ENCODE data around the gene TULP4.
"Not testable (repeated sequence)": the region's sequence is repeated elsewhere in the genome, so short reads cannot be mapped to it uniquely, and the experiment has no call there.

TULP4 gene

DNA sequence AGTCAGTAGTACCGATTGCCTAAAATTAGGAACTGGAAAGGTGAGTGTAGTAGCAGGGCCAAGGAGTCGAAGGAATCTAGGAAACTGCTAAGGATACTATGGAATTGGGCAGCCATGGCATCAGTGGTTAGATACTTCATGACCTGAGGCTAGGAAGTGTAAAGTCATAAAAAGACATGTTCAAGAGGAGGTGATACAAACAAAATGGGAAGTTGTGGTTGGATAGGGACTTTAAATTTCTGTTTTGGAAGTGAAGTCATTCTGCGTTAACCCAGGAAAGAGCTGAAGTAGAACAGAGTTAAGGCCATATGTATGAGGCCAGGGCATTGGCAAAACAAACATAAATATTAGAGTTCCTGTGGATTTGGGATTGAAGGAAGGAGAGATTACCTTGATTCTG lies 159.1 kb downstream of the TULP4 start:
- DNase-seq (ENCODE audit: extremely low spot score) = no peak
- no peak for TF ChIP-seq LEF1 (IDR thresholded peaks at IDR 0.05; ENCODE audit: borderline replicate concordance)
- TF ChIP-seq, protein P1, sequence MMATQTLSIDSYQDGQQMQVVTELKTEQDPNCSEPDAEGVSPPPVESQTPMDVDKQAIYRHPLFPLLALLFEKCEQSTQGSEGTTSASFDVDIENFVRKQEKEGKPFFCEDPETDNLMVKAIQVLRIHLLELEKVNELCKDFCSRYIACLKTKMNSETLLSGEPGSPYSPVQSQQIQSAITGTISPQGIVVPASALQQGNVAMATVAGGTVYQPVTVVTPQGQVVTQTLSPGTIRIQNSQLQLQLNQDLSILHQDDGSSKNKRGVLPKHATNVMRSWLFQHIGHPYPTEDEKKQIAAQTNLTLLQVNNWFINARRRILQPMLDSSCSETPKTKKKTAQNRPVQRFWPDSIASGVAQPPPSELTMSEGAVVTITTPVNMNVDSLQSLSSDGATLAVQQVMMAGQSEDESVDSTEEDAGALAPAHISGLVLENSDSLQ (IDR thresholded peaks at IDR 0.05) = no peak
- no peak for TF ChIP-seq BHLHE40 (IDR thresholded peaks at IDR 0.05; ENCODE audit: borderline replicate concordance)
- TF ChIP-seq ELF4 (IDR thresholded peaks at IDR 0.05) = no peak
- TF ChIP-seq TARDBP (IDR thresholded peaks at IDR 0.05) = no peak
- no peak for TF ChIP-seq FOXM1 (IDR thresholded peaks at IDR 0.05; ENCODE audit: borderline replicate concordance)
- TF ChIP-seq ZNF384 (IDR thresholded peaks at IDR 0.05) = no peak
- TF ChIP-seq FOXK2 (IDR thresholded peaks at IDR 0.05) = no peak
- TF ChIP-seq SP1 (IDR thresholded peaks at IDR 0.05) = no peak
- TF ChIP-seq ARNT (IDR thresholded peaks at IDR 0.05) = no peak
- TF ChIP-seq HDGF (IDR thresholded peaks at IDR 0.05; ENCODE audit: borderline replicate concordance) = no peak
- no peak for TF ChIP-seq FOXA1 (IDR thresholded peaks at IDR 0.05)
- TF ChIP-seq L3MBTL2 (conservative IDR thresholded peaks at IDR 0.05) = no peak
- no peak for TF ChIP-seq NFRKB (IDR thresholded peaks at IDR 0.05)
- no peak for TF ChIP-seq CTBP1 (IDR thresholded peaks at IDR 0.05; ENCODE audit: borderline replicate concordance)
- TF ChIP-seq SUZ12 (IDR thresholded peaks at IDR 0.05) = no peak
- ChIA-PET POLR2A (no interaction called here), CTCF (interaction anchor here (0.7 kb wide), 1 partner anchor 80 kb away, joined by 3 read pairs; no protein-coding TSS in a partner anchor)

DNA sequence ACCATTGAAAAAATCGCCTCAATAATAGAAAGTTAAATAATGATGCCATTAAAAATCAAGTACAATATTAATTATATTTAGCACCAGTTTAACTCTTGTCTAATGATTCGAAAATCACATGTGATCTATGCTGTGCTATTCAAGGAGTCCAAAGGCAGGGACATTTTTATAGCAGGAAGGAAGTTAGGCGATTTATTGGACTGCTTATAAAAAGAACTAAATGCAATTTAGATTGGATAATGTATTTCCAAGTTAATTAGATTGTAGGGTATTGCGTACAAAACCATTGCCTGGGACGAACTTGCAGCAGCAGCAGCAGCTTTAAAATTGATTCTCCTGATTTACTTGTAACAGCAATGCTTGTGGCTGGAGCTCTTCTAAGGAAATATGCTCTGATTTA lies 160.2 kb downstream of the TULP4 start:
- POLR2A ChIA-PET = no interaction called here
- CTCF ChIA-PET = no interaction called here
- TF ChIP-seq FOXK2 (IDR thresholded peaks at IDR 0.05) = no peak
- no peak for TF ChIP-seq BHLHE40 (IDR thresholded peaks at IDR 0.05; ENCODE audit: borderline replicate concordance)
- TF ChIP-seq FOXM1 (IDR thresholded peaks at IDR 0.05; ENCODE audit: borderline replicate concordance) = no peak
- no peak for DNase-seq (ENCODE audit: extremely low spot score)

- TF ChIP-seq HDGF (IDR thresholded peaks at IDR 0.05; ENCODE audit: borderline replicate concordance) (no peak), TARDBP (IDR thresholded peaks at IDR 0.05) (no peak)
- ChIA-PET POLR2A (no interaction called here), CTCF (interaction anchor here (0.8 to 1.0 kb wide), 2 partner anchors 130 to 254 kb away, joined by 3 to 5 read pairs; no protein-coding TSS in a partner anchor)
- no peak for DNase-seq (ENCODE audit: extremely low spot score)
Observed at GRCh38 chr6:158474961-158475343, 162.7 kb downstream of the TULP4 start.

DNA sequence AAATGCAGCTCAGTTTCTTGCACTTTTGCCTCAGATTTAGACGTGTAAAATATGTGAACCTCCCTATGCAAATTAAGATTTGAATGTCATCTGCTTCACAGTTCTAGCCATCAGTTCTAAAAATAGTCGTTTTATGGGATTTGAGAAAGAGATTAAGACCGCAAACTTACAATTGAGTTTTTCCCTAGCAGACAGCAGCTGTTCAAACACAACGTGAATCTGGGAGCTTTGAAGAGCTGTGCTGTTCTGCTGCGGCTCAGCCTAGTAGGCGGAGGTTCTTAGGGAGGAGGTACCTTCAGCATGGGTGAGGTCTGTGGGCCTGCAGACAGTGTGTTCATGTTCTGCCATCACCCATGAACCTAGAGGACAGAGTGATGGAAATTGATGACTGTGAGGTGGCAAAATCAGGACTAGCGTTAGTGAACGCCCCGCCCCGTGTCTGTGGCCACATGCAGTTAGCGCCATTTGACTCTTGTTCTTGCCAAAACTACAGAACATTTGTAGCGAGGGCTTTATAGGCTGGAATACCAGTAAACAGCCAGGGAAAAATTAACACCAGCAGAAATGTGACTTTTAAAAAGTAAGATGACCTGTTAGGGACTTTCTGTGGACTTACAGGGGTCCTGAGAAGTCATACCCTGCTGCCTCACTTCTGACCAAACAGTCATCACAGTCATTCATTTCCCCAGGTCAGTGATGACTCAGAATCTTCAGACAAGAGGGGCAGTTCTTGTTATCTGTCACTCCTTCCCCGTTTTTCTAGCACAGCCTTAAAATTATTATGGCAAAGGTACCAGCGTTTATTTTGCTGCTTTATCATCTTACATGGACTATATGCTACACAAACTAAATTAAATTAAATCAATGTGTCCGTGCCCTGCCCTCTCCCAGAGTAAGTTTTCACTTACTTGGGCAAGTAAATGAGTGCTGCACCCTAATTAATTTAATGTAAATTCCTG lies 163.4 kb downstream of the TULP4 start:
- POLR2A ChIA-PET = no interaction called here
- CTCF ChIA-PET = interaction anchor here (0.6 to 1.0 kb wide), 2 partner anchors 255 to 274 kb away, joined by 4 to 5 read pairs; no protein-coding TSS in a partner anchor
- DNase-seq (ENCODE audit: extremely low spot score) = peak; percentile 36
- TF ChIP-seq ZNF384 (IDR thresholded peaks at IDR 0.05) (no peak), SUZ12 (IDR thresholded peaks at IDR 0.05) (no peak), SP1 (IDR thresholded peaks at IDR 0.05) (no peak), TARDBP (IDR thresholded peaks at IDR 0.05) (no peak), HDGF (IDR thresholded peaks at IDR 0.05; ENCODE audit: borderline replicate concordance) (no peak), BHLHE40 (IDR thresholded peaks at IDR 0.05; ENCODE audit: borderline replicate concordance) (no peak), NFRKB (IDR thresholded peaks at IDR 0.05) (no peak), CTBP1 (IDR thresholded peaks at IDR 0.05; ENCODE audit: borderline replicate concordance) (no peak)

DNA sequence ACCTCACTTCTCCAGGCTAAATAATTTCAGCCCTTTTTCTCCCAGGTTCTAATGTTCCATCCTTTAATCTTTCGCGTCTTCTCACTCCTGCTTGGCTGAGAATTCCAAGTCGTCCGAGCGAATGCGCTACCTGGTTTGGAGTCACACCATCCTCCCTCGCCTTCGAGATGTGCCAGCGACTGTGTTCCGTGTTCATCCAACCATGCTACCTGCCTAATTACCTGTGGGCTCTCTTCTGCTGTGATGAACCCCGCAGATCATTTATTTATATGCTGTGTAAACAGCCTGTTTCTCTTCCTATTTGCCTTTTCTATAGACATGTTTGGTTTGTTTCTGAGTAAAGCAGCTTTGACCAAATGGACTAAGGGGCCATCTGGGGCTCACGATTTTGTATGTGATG lies 164.1 kb downstream of the TULP4 start:
- DNase-seq (ENCODE audit: extremely low spot score) = no peak
- ChIA-PET CTCF (no interaction called here), POLR2A (no interaction called here)
- TF ChIP-seq ARNT (IDR thresholded peaks at IDR 0.05) = no peak
- TF ChIP-seq HDGF (IDR thresholded peaks at IDR 0.05; ENCODE audit: borderline replicate concordance) = no peak
- TF ChIP-seq, protein P1 (IDR thresholded peaks at IDR 0.05) = no peak
- TF ChIP-seq SUZ12 (IDR thresholded peaks at IDR 0.05) = no peak
- TF ChIP-seq NFRKB (IDR thresholded peaks at IDR 0.05) = no peak
- TF ChIP-seq ZNF384 (IDR thresholded peaks at IDR 0.05) = no peak
- TF ChIP-seq TARDBP (IDR thresholded peaks at IDR 0.05) = no peak
- TF ChIP-seq CTBP1 (IDR thresholded peaks at IDR 0.05; ENCODE audit: borderline replicate concordance) = no peak
- no peak for TF ChIP-seq FOXA1 (IDR thresholded peaks at IDR 0.05)
- TF ChIP-seq SP1 (IDR thresholded peaks at IDR 0.05) = no peak
- no peak for TF ChIP-seq LEF1 (IDR thresholded peaks at IDR 0.05; ENCODE audit: borderline replicate concordance)
- TF ChIP-seq BHLHE40 (IDR thresholded peaks at IDR 0.05; ENCODE audit: borderline replicate concordance) = no peak
- no peak for TF ChIP-seq L3MBTL2 (conservative IDR thresholded peaks at IDR 0.05)
- no peak for TF ChIP-seq ELF4 (IDR thresholded peaks at IDR 0.05)
- TF ChIP-seq FOXM1 (IDR thresholded peaks at IDR 0.05; ENCODE audit: borderline replicate concordance) = no peak
- no peak for TF ChIP-seq FOXK2 (IDR thresholded peaks at IDR 0.05)

- CTCF ChIA-PET; DNase-seq (ENCODE audit: extremely low spot score); POLR2A ChIA-PET: not testable (repeated sequence)
Observed at GRCh38 chr6:158477722-158478121, 165.5 kb downstream of the TULP4 start.

GRCh38 chr6:158480989-158481388 lies 168.7 kb downstream of the TULP4 start:
- CTCF ChIA-PET = no interaction called here
- DNase-seq (ENCODE audit: extremely low spot score) = no peak
- TF ChIP-seq BHLHE40 (IDR thresholded peaks at IDR 0.05; ENCODE audit: borderline replicate concordance) (no peak), SP1 (IDR thresholded peaks at IDR 0.05) (no peak), ZNF384 (IDR thresholded peaks at IDR 0.05) (no peak), L3MBTL2 (conservative IDR thresholded peaks at IDR 0.05) (no peak), FOXK2 (IDR thresholded peaks at IDR 0.05) (no peak), LEF1 (IDR thresholded peaks at IDR 0.05; ENCODE audit: borderline replicate concordance) (no peak), TARDBP (IDR thresholded peaks at IDR 0.05) (no peak), CTBP1 (IDR thresholded peaks at IDR 0.05; ENCODE audit: borderline replicate concordance) (no peak), HDGF (IDR thresholded peaks at IDR 0.05; ENCODE audit: borderline replicate concordance) (no peak), ARNT (IDR thresholded peaks at IDR 0.05) (no peak)
- TF ChIP-seq, protein P1 (IDR thresholded peaks at IDR 0.05) = no peak
- POLR2A ChIA-PET = no interaction called here
